Mucosa of gallbladder (tissue), 1 donor: Measurements from ENCODE around the gene TSPAN11. TPM values are rescaled to one million over a fixed set of nuclear protein-coding genes. Genes with fewer than 3 reads are reported as not detected.
"Not testable (repeated sequence)": the region's sequence is repeated elsewhere in the genome, so short reads cannot be mapped to it uniquely, and the experiment has no call there.

Experiments
- DNase-seq: peaks from one replicate; pipeline ENCODE4 v3.0.0-alpha.2; 2020; ENCODE audit warnings: low spot score
- total RNA-seq: library from RNA; stranded (reverse); gene quantifications from one replicate; pipeline ENCODE4 v1.2.1, GENCODE V29; 2021
- donor health status: DM: no; HTN: no; CAD: no.

Gene TSPAN11
- total RNA-seq, 1 donor from 2014 or later: 6.7 TPM

DNA sequence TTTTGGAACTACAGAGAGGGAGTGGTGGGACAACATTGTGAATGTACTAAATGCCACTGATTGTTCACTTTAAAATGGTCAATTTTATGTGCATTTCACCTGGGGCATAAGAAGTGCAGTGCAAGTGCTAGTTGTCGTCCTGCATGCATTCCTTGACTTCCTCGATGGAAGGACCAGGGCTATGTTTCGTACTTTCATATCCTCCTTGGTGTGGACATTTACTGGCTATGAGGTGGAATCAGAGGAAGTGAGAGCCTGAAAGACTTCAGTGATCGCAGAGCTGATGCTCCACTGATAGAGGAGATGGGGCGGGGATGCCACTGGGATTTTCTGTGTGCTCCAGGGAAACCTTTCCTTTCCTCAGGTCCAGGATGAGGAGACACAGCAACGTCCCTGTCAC lies 93.0 kb downstream of the TSPAN11 start:
- DNase-seq: no peak

DNA sequence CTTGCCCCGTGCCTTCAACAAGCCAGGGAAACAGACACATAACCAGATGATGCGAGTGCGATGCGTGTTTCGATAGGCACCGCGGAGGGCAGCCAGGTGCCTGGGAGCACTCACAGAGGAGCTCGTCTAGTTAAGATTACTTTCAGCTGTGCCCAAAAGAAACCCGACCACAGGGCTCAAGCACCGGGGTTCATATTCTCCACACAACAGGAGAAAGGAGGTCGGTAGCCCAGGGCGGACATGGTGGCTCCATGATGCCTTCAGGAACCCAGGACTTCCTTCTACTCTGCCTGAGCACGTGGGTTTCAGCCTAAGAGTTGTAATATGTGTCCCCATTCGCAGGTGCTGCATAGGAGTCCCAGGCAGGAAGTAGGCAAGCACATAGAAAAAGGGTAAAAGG lies 93.4 kb downstream of the TSPAN11 start:
- no peak for DNase-seq

DNA sequence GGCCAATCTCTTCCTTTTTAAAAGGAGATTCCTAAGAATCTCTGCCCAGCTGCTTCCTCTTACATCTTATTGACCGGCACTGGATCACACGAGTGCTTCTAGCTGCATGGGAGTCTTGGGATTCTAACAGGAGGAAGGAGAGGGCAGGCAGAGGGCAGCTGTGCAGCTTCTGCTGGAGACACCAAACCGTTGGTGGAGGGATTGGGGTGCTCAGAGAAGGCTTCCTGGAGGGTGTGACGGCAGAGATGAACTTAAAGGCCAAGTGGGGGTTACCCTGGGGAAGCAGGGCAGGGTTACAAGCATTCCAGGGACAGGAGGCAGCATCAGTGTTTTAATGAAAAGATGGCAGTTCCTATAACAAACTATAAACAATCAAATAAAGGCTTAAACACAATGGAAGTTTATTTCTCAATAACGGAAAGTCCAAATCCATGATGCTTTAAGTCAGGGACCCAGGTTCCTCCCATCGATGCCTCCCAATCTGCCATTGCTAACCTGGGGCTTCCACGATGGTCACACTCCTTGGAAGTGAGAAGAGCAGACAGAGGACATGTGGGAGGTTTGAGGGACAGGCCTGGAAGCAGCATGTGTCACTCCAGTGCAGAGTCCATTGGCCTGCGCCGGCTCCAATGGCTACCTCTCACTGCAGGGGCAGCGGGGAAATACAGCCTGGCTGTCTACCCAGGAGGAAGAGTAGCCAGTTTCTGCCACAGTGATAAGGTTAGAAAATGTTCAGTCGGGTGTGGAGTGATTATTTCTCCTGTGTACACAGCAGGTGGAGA lies 94.0 kb downstream of the TSPAN11 start:
- no peak for DNase-seq

DNA sequence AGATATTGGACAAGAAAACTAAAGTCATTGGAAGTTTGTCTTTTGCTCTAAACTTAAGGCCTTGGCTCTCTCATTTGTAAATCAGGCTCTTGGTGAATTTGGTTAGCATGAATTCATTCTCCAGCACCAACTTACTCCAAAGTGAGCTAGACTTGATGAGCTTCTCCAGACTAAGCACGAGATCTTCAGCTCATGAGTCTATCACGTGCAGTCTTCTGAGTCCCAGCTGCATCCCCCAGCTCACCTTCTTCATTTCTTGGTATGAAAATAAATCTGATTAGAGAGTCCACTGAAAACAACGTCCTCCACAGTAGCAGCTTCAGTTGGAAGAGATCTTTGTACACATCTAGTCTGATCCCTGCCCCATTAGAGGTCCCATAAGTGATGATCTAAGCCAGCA lies 94.6 kb downstream of the TSPAN11 start:
- DNase-seq: no peak

DNA sequence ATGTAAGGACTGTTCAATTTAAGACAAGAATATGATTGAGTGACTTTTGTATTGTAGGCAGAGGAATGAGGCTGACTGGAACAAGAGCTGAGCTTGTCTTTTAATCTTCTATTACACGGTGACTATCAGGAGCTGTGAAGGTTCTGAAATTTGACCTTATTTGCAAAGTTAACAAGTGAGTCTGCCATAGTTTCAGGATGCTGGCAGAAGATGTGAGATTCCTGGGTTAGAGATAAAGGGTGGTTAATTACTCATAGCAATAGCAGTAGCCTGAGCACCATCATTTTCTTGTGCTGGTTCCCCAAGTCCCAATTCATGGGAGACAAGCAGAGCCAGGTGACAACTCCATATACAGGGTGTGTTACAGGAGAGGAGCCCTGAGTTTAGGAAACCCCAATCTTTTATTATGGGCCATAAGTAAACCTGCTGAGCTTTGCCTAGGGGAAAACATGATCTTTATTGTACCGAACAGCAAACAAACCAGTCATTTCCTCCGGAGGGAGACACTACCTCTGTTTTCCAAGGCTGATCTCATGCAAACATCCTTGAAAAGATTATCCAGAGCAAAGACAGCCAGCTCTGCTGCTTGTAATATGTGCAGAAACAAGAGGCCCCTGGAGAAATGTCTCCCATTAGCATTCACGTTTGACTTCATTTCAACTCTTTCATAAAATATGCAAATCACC lies 95.4 kb downstream of the TSPAN11 start:
- DNase-seq: no peak

GRCh38 chr12:31023271-31023724 lies 96.8 kb downstream of the TSPAN11 start:
- DNase-seq: no peak

GRCh38 chr12:31026202-31026601 lies 99.7 kb downstream of the TSPAN11 start:
- DNase-seq: no peak

DNA sequence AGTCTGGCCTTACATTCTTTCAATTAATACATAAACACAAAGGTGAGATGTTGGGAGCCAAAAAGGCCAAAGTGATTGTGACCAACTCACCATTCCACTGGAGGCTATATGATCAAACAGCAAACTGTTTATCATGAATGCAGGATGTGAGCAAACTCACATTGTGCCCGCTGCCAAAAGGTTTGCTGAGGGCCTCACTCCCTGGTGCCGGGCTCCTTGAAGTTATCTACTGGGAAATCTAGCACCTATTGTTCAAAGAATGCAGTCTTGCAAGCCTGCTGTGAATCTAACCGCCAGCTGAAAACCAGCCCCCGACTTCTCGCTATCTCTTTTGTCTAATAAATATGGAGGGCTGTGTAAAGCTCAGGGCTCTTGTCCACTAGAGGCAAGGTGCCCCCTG lies 100.5 kb downstream of the TSPAN11 start:
- DNase-seq: not testable (repeated sequence)

DNA sequence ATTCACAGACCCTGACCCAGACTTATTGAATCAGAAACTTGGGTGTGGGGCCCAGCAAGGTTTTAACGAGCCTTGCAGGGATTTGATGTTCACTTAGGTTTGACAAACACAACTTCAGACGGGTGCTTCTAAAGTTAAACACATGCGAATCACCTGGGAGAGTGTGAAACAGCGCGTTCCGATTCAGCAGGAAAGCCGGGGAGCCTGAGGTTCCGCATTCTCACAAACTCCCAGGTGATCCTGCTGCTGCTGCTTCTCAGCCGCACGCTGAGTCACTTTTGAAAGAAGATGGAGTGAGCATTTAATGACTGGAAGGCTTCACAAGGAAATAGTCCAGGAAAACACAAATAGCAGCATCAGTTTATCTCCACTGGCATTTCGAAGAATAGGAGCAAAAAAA lies 102.9 kb downstream of the TSPAN11 start:
- no peak for DNase-seq

DNA sequence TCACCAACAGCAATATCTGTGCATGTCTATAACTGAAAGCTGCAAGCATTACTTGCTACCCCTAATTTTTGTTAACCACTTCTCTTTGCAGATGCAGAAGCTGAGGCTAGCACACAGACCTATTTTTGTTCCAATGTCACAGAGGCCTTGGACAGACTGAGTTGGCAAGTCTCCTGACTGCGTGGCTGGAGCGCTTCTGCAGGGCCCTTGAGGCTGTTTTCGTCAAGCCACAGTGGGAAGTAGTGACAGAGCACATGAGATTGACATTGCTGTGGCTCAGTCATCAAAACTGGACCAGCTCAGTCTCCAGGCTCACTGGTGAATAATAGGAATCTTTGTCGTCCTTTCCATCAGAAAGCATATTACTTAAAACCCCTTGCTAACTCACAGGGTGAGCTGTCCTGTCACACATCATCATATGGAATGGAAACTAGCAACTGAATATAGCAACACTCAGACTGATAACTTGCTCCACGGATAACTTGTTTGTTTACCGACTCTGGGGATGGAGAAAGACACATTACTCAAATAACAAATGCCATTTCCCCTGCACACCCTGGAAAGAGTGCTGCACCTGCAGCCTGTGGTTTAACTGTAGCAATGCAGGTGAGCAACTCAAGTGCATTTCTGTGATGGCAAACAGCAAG lies 103.5 kb downstream of the TSPAN11 start:
- no peak for DNase-seq

DNA sequence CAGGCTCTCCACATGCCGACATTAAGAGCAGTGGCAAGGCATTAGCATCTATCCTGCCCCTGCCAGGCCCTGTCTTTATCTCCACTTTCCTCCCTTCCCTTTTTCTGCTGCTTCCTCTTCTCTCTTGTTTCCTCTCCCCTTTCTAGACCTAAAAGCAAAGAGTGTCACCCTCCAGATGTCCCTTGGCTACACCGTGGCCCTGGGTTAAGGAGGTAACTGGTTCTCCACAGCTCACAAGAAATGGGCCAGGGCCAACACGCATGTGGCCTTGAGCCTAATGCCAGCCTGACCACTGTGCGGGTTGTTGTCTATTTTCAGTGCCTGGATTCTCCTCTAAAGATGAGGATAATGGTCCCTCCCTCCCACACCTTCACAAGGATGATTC lies 105.4 kb downstream of the TSPAN11 start:
- DNase-seq: no peak

- DNase-seq: no peak
Measured at GRCh38 chr12:31033146-31033545, 106.6 kb downstream of the TSPAN11 start.

DNA sequence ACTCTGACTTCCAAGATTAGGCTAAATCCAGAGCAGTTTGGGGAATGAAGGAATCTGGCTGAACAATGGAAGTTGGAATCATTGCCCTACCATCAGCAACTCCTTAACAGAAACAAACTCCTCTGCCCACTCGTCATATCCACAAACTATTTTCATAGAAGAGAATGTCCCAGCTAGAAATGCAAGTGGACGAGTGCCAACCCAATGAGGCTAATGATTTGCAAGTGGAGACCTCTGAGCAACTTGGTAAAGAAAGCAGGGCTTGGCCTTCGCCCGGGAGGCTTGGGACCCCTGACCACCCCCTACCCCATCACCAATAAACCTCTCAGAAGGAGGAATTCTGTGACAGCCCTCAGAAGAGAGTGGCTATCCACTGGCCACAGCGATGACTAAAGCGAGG lies 107.1 kb downstream of the TSPAN11 start:
- no peak for DNase-seq

GRCh38 chr12:31034372-31034771 lies 107.8 kb downstream of the TSPAN11 start:
- no peak for DNase-seq

DNA sequence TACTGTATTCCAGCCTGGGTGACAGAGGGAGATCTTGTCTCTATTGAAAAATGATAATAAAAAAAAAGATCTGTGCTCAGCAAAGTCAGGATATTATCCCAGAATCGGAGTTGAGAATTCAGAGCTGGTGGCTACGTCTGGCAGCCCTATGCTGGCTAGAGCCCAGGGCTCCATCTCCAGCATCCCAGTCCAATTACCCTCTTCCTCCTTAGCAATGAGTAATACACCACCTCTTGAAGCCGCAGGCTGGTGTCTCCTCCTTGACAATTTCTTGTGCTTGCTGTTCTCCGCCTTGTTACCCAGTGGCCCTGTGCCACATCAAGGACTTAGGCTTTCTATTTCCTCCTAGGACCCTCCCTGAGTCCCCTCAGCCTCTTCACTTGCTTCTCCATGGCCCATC lies 108.7 kb downstream of the TSPAN11 start:
- no peak for DNase-seq

DNA sequence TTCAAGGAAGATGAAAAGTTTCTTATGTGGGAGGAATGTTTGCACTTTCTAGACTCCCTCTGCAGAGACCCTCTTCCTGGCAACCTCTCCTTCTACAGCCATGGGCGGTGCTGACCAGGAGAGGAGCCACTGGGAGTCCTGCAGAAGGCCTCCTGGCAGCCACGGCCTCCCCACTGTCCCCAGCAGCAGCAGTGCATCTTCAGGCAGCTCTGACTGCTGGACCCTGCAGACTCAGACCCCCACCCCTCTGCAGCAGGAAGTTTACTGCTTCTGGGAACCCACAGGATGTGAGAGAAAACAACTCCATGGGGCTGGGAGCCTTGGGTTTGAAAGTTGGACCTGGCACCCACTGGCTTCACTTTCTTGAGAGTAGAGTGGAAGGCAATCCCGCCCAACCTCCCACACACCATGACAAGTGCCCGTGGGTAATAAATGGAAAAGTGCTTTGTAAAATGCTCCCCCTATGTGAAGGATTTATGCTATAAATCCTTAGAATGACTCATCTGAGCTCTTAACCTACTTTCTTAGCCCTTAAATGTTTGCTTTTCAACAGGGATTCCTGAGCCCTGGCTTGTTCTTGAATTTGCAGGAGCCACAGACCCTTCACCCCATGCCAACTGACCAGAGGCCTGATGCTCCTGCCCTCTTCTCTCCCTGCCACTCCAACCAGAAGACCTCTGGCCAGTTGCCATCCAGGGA lies 109.6 kb downstream of the TSPAN11 start:
- no peak for DNase-seq

DNA sequence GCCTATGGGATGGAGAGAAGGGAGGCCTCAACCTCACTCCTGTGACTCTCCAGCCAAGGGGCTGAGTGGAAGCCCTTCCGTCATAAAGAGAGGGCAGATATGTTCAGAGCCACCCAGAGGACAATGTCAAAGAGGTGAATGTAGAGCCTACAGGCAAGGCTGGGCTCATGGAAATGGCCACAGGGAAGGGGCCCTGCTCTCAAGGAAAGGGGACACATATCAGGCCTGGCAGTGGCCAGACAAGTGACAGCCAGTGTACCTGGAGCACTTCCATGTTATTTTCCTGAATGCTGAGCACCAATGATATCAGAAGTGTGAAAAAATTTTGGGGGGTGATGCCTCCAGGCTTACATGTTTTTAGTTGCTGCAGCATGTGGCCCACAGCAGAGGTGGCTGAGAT lies 110.5 kb downstream of the TSPAN11 start:
- no peak for DNase-seq

DNA sequence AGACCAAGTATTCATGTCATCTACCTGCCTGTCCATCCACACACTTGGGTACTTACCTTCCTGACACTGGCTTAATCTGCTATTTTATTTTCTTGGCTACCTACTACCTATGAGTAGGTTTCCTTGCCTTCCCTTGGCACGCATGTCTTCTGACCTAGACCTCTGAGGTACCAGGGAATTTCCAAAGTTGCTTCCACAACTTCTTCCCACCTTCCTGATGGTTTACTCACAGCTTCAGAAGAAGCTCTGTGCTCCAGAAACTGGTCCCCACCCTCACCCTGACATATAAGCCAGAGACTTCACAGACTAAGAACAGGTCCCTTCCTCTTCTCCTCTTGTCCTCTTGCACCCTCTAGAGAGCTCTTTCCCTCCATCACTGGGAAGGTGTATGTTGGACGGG lies 111.4 kb downstream of the TSPAN11 start:
- no peak for DNase-seq

- no peak for DNase-seq
Measured at GRCh38 chr12:31041033-31041564, 114.6 kb downstream of the TSPAN11 start.
